SU-DHL-6 (cell line): Measurements from ENCODE around the gene PGGHG.
"Not testable (repeated sequence)": the region's sequence is repeated elsewhere in the genome, so short reads cannot be mapped to it uniquely, and the experiment has no call there.

Experiments
- H2AFZ ChIP-seq: fragments of 200-600 bp; sonication (generic); 2 replicates; pipeline ENCODE4 v1.6.1; 2014; ENCODE audit warnings: low read depth, mild to moderate bottlenecking, moderate library complexity, mixed read lengths, antibody characterized with exemption, low read length; ENCODE audit not compliant: severe bottlenecking
- H3F3A ChIP-seq: fragments of 200-600 bp; shearing (Covaris generic); 2 replicates; pipeline ENCODE4 v1.6.0; 2016; ENCODE audit warnings: antibody characterized with exemption, mild to moderate bottlenecking; ENCODE audit not compliant: insufficient read depth
- H3K27ac ChIP-seq: fragments of 200-600 bp; sonication (generic); 2 replicates; pipeline ENCODE4 v1.5.1; 2016; ENCODE audit warnings: low read depth, mild to moderate bottlenecking, low read length, moderate library complexity, mixed read lengths
- H3K27me3 ChIP-seq: fragments of 200-600 bp; sonication (generic), shearing (Covaris generic); 2 replicates; pipeline ENCODE4 v1.6.0; 2014; ENCODE audit warnings: mild to moderate bottlenecking, low read length
- H3K36me3 ChIP-seq: fragments of 200-600 bp; sonication (generic); 2 replicates; pipeline ENCODE4 v1.6.1; 2014; ENCODE audit warnings: mild to moderate bottlenecking, low read length, mixed read lengths
- H3K4me2 ChIP-seq: fragments of 300-600, 200-600 bp; shearing (Covaris generic), sonication (generic); 2 replicates; pipeline ENCODE4 v1.6.0; 2014; ENCODE audit warnings: low read length, low read depth, mild to moderate bottlenecking; ENCODE audit not compliant: poor library complexity, severe bottlenecking
- H3K4me3 ChIP-seq: fragments of 200-600 bp; sonication (generic); 2 replicates; pipeline ENCODE4 v1.5.1; 2014; ENCODE audit warnings: antibody characterized with exemption, low read length, mild to moderate bottlenecking, mixed read lengths; ENCODE audit not compliant: insufficient read depth, poor library complexity, severe bottlenecking
- H3K79me2 ChIP-seq: fragments of 200-600 bp; sonication (generic); 2 replicates; pipeline ENCODE4 v1.6.1; 2014; ENCODE audit warnings: mild to moderate bottlenecking, low read length, moderate library complexity; ENCODE audit not compliant: insufficient read depth
- H3K9ac ChIP-seq: fragments of 200-600 bp; sonication (generic); 2 replicates; pipeline ENCODE4 v1.7.0; 2014; ENCODE audit warnings: mild to moderate bottlenecking, low read length
- H3K9me2 ChIP-seq: fragments of 200-600 bp; sonication (generic); replicated peaks from 2 replicates; pipeline ENCODE4 v1.6.1; 2014; ENCODE audit warnings: low read length; ENCODE audit not compliant: insufficient read depth
- H3K9me3 ChIP-seq: fragments of 200-600 bp; sonication (generic); 2 replicates; pipeline ENCODE4 v1.6.1; 2014; ENCODE audit warnings: low read length, mixed read lengths; ENCODE audit not compliant: insufficient read depth
- H4K20me1 ChIP-seq: fragments of 200-600 bp; sonication (generic); 2 replicates; pipeline ENCODE4 v1.6.1; 2014; ENCODE audit warnings: low read depth, mild to moderate bottlenecking, antibody characterized with exemption, low read length, moderate library complexity, mixed read lengths
- CTCF ChIP-seq: fragments of 200-600 bp; sonication (generic); IDR thresholded peaks from one replicate; pipeline ENCODE4 v1.5.1; 2017; ENCODE audit warnings: antibody characterized with exemption, mild to moderate bottlenecking, low read length, moderate library complexity; ENCODE audit not compliant: insufficient read depth, poor library complexity, severe bottlenecking
- EZH2phosphoT487 ChIP-seq: fragments of 200-600 bp; sonication (generic), shearing (Covaris generic); conservative IDR thresholded peaks from 2 replicates; pipeline ENCODE4 v1.6.1; 2018; ENCODE audit warnings: mild to moderate bottlenecking, antibody characterized with exemption, low read length, moderate library complexity, mixed read lengths

PGGHG gene

DNA sequence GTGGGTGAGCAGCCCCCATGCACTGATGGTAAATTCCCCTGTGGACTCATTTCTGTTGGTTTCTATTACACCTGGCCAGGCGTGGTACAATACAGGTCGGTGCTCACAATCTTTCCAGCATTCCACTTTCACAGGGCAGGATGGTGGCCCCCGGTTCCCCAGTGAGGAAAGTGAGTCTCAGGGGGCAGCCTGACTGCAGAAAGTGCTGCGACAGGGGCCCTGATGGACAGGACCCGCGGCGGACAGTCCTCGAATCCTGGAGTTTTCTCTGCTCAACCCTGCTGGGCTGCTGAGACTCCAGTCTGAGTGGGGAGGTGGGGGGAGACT lies 3.1 kb upstream of the PGGHG start:
- H3K27ac ChIP-seq: no peak overlapping the region
- no peaks in the 10 kb centered on the region for H3F3A ChIP-seq
- no peaks in the 10 kb centered on the region for H3K27me3 ChIP-seq
- H3K36me3 ChIP-seq: no peaks in the 10 kb centered on the region
- no peaks in the 10 kb centered on the region for H3K79me2 ChIP-seq
- TF ChIP-seq EZH2phosphoT487 (no peak), CTCF (no peak)
- no peaks in the 10 kb centered on the region for H4K20me1 ChIP-seq
- H3K9ac ChIP-seq: no peak overlapping the region
- no peaks in the 10 kb centered on the region for H3K9me2 ChIP-seq
- H3K4me2 ChIP-seq: no peak overlapping the region
- H3K4me3 ChIP-seq: no peak overlapping the region
- no peaks in the 10 kb centered on the region for H3K9me3 ChIP-seq
- no peak overlapping the region for H2AFZ ChIP-seq

GRCh38 chr11:286977-287820 lies 1.7 kb upstream of the PGGHG start:
- H3K9ac ChIP-seq, H3K9me3 ChIP-seq, H3K9me2 ChIP-seq, H2AFZ ChIP-seq, H4K20me1 ChIP-seq, H3K27ac ChIP-seq, H3K4me3 ChIP-seq, H3K79me2 ChIP-seq, H3K36me3 ChIP-seq, H3K27me3 ChIP-seq, H3F3A ChIP-seq, H3K4me2 ChIP-seq: not testable (repeated sequence)

DNA sequence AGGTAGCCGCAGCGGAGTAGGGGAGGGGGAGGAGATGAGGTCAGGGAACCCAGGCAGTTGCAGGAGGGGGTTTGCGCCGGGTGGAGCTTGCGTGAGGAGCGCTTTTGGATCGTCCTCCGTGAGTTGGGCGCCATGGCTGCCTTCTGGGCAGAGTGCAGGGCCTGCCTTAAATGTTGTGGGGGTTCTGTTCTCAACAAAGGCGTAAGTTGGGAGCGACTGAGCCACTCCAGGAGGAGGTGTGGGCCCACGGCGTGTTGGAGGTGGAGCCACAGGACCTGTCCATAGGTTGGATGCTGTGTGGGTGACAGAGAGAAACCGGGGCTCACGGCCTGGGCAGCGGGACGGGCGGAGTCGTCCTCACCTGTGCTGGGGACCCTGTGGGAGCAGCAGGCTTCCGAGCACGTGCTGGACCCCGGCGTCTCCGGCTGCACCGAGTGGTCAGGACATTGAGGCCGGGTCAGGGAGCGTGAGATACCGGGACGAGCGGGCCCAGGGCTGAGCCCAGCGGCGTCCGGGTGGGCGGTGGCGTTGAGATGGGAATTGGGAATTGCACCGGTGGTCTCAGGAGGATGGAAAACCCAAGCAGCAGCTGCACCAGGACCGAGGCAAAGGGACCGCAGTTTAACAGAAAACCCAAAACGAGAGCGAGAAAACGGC lies 977 bp upstream of the PGGHG start:
- Histone ChIP-seq H3K9me3 (no peaks in the 10 kb centered on the region), H4K20me1 (no peaks in the 10 kb centered on the region), H3K9me2 (no peaks in the 10 kb centered on the region), H3K4me2 (peak overlapping the region; percentile 90), H3F3A (no peaks in the 10 kb centered on the region), H3K27me3 (no peaks in the 10 kb centered on the region), H2AFZ (no peak overlapping the region), H3K36me3 (no peaks in the 10 kb centered on the region), H3K79me2 (no peaks in the 10 kb centered on the region), H3K27ac (no peak overlapping the region), H3K9ac (peak overlapping the region; percentile 61), H3K4me3 (peak overlapping the region; percentile 78)
- TF ChIP-seq EZH2phosphoT487: no peak
- no peak for TF ChIP-seq CTCF

GRCh38 chr11:289398-289711 lies 429 bp downstream of the PGGHG start:
- H3K27ac ChIP-seq: no peak overlapping the region
- H3K79me2 ChIP-seq: no peaks in the 10 kb centered on the region
- H3K4me3 ChIP-seq: peak overlapping the region; percentile 31
- peak overlapping the region; percentile 61; the same call in 1 of the 2 replicates for H3K9ac ChIP-seq
- H3K4me2 ChIP-seq: peak overlapping the region; percentile 90
- no peaks in the 10 kb centered on the region for H3K27me3 ChIP-seq
- no peaks in the 10 kb centered on the region for H4K20me1 ChIP-seq
- no peak overlapping the region for H2AFZ ChIP-seq
- no peaks in the 10 kb centered on the region for H3K9me3 ChIP-seq
- no peaks in the 10 kb centered on the region for H3K9me2 ChIP-seq
- no peak for TF ChIP-seq CTCF
- TF ChIP-seq EZH2phosphoT487: no peak
- no peaks in the 10 kb centered on the region for H3K36me3 ChIP-seq
- no peaks in the 10 kb centered on the region for H3F3A ChIP-seq
